Gastroesophageal sphincter (tissue), 3 donors: ENCODE results near the gene C1QTNF2.
A peak's percentile ranks its signal among the peaks of the same experiment; 100 is the strongest.

ENCODE experiments used
- CTCF ChIP-seq, 4 experiments: fragments of 200-600 bp in 2 of 4; fragments of 450-650 bp in 2 of 4; sonication (generic) in 1 of 4; IDR thresholded peaks; one replicate each; pipeline ENCODE4 v1.5.1; 2017 to 2019; ENCODE audit warnings: antibody characterized with exemption in 4 of 4, mild to moderate bottlenecking in 2 of 4, moderate library complexity in 2 of 4
- POLR2A ChIP-seq, 2 donors: fragments of 450-650 bp; IDR thresholded peaks; one replicate each; pipeline ENCODE4 v1.6.1; 2017; ENCODE audit warnings: antibody characterized with exemption in 2 of 2, mild to moderate bottlenecking in 2 of 2, moderate library complexity in 1 of 2

DNA sequence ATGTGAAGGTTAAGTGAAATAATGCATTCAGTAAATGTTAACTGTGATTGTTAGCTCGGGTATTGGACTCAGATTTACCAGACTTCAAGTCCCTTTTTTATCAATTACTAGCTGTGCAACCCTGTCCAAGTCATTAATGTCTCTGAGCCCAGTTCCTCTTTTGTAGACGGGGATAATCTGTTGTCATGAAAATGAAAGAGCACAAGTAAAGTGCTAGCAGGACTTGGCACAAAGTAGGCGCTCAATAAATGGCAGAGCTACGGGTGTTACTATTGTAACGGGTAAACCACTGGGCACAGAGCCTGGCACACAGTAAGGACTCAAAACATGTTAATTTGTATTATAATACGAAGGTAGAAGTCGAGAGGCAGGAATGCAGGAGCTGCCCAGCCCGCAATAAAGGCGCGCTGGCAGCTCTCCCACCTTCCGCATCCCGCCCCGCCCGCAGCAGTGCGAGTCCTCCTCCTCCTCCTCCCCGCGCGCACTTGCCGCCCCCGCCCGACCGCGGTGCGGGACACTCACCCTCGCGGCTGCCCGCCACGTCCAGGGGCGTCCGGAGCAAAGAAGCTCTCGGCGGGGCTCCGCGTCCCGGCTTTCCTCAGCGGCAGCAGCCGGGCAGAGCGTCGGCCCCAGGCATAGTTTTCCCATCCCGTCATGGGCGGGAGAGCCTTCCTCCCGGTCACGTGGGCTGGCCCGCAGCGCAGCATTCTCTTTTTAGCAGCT, at the start of gene C1QTNF2:
- TF ChIP-seq CTCF (IDR thresholded peaks at IDR 0.05), result peak in 1 of 4 experiments; percentile 19
- TF ChIP-seq POLR2A (IDR thresholded peaks at IDR 0.05), result no peak
